Stimulated activated CD8-positive, alpha-beta memory T cell treated with anti-CD3 and anti-CD28 coated beads, Interleukin-7, amount 100 ng/mL, for 48 hours (primary cell): Measurements from ENCODE around the gene TSPAN6.

Source experiments
- DNase-seq, 2 donors: peaks; one replicate each; pipeline ENCODE4 v3.0.0-alpha.2; 2020; ENCODE audit warnings: low read depth in 1 of 2; ENCODE audit errors: extremely low read depth in 1 of 2

TSPAN6 gene

DNA sequence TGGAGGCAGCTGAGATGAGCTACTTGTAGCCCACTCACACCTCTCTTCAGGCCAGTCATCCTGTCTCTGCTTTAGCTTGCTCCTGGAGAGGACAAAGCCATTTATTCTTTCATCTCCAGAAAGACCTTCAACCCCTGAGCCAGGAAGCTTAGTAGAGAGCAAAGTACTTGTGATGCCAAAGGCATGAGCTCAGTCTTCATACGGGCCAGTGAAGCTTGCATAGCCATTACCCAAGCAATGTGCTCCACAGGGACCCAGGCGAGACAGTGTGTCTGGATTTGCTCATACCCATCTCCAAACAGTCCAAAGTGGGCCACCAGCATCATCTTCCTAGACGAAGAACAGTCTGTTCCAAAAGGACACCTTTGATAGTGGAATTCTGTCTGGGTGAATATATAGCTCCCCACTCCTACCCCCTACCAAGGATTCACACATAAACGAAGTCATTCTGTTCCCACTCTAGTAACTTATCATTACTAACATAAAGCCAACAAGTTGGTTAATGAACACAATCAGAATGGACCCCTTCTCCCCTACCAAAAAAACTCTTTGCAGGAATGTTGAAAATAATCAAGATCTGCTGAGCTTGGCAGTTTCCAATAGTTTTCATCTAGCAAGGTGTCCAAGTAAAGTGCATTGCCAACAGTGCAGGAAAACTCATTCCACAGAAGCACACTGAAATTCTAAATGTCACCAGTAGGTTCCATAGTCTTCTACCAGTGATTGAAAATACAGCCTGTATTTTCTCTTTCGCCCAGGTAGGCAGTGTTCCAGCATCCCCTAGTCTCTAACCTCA, 45.2 kb downstream of the TSPAN6 start:
- DNase-seq: no peak

DNA sequence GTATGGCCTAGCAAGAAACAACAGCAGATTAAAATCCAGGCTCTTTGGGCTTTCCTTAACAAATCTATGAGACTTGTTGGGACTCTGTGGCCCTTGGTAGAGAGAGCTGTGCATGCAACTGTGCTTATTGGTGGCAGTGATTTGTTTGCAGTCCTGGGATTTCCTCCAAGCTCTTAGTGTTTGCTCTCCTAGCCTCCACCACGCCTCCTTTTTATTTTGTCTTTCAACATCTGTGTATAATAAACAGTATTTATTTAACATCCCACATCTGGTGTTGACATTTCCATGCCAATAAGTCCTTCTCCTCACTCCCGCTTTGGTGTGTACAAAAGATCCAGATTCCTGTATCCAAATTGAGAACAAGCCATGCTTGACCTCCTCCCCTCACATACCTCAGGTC, 48.7 kb downstream of the TSPAN6 start:
- DNase-seq: no peak

DNA sequence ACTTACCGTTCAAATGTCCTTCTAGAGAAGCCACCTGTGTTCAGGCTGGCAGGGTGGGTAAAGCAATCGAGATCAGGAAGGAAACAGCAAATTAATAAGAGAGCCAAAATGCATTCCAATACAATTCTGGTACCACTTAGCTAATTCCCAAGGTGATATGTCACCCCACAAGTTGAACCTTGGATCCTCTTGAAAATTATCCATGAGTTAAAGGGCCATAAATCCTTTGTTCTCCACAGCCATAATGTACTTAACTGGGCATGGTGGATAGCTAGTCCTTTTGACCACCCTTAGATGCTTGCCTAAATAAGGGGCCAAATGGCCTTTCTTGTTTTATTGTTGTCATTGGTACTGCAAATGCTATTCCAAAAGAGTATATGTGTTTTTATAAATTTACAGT, 49.9 kb downstream of the TSPAN6 start:
- DNase-seq: no peak

DNA sequence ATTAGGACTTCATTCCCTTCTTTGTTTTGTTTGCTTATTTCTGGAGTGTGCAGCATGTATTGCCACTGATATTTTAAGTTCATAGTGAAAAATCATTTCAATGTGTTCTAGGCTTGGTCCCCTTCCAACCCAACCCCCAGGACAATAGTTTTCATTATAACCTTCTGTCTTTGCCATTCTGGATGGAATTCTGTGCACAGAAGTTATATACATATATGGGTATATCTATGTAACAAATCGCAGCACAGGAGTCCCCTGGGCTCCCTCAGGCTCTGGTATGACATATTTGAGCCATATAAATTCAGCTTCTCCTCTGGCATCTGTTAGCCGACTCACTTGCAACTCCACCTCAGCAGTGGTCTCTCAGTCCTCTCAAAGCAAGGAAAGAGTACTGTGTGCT, 52.0 kb downstream of the TSPAN6 start, which contains the start of gene TNMD:
Gene TNMD (plus strand): TSS at position 326 of the 400 bp plus-strand sequence. CDS start 83 bp downstream, outside the sequence.
- no peak for DNase-seq
